OCI-LY3 (cell line): Measurements from ENCODE around the gene PRR7.

Experiments used
- H2AFZ ChIP-seq: fragments of 200-600, 300-600 bp; shearing (Covaris generic); 2 replicates; pipeline ENCODE4 v1.6.0; 2014; ENCODE audit warnings: antibody characterized with exemption, low read depth, low read length
- H3K27ac ChIP-seq: fragments of 200-600, 300-600 bp; sonication (generic); 2 replicates; pipeline ENCODE4 v1.5.1; 2014; ENCODE audit warnings: mild to moderate bottlenecking, low read length, moderate library complexity, mixed read lengths
- H3K27me3 ChIP-seq: fragments of 200-600, 300-600 bp; sonication (generic); 2 replicates; pipeline ENCODE4 v1.6.1; 2014; ENCODE audit warnings: low read depth, low read length, mixed read lengths
- H3K36me3 ChIP-seq: fragments of 200-600, 300-600 bp; sonication (generic); replicated peaks from 2 replicates; pipeline ENCODE3; 2014; ENCODE audit warnings: low read depth, low read length, mixed read lengths
- H3K4me1 ChIP-seq: fragments of 300-600, 200-600 bp; sonication (generic); 2 replicates; pipeline ENCODE4 v1.6.1; 2014; ENCODE audit warnings: low read length, mixed read lengths
- H3K4me2 ChIP-seq: fragments of 200-600, 300-600 bp; sonication (generic); 2 replicates; pipeline ENCODE4 v1.6.1; 2014; ENCODE audit warnings: low read length, mixed read lengths
- H3K4me3 ChIP-seq: fragments of 300-600, 200-600 bp; sonication (generic); 2 replicates; pipeline ENCODE4 v1.5.1; 2014; ENCODE audit warnings: antibody characterized with exemption, mild to moderate bottlenecking, low read length, moderate library complexity
- H3K79me2 ChIP-seq: fragments of 300-600, 200-600 bp; shearing (Covaris generic); 2 replicates; pipeline ENCODE4 v1.6.1; 2014; ENCODE audit warnings: mild to moderate bottlenecking, low read length, mixed read lengths
- H3K9ac ChIP-seq: fragments of 300-600, 200-600 bp; shearing (Covaris generic); 2 replicates; pipeline ENCODE4 v1.6.0; 2014; ENCODE audit warnings: mild to moderate bottlenecking, low read length, moderate library complexity
- H3K9me3 ChIP-seq: fragments of 200-600, 300-600 bp; shearing (Covaris generic); 2 replicates; pipeline ENCODE4 v1.6.1; 2014; ENCODE audit warnings: low read length, mixed read lengths; ENCODE audit not compliant: insufficient read depth
- H4K20me1 ChIP-seq: fragments of 200-600, 300-600 bp; sonication (generic); 2 replicates; pipeline ENCODE4 v1.6.1; 2016; ENCODE audit warnings: low read length, mixed read lengths; ENCODE audit not compliant: insufficient read depth
- CTCF ChIP-seq: fragments of 200-600, 300-600 bp; sonication (generic); IDR thresholded peaks from 2 replicates; pipeline ENCODE4 v1.5.1; 2014; ENCODE audit warnings: antibody characterized with exemption, low read length, low read depth
- EZH2phosphoT487 ChIP-seq: fragments of 200-600 bp; shearing (Covaris generic); IDR thresholded peaks from 2 replicates; pipeline ENCODE4 v1.6.1; 2018; ENCODE audit warnings: antibody characterized with exemption, mixed run types, low read depth

PRR7 gene

GRCh38 chr5:177425196-177425800 lies 21.3 kb upstream of the PRR7 start:
- peaks cover 21% of the 10 kb centered on the region for H4K20me1 ChIP-seq
- peaks cover 38% of the 10 kb centered on the region for H3K79me2 ChIP-seq
- H2AFZ ChIP-seq, result peak overlapping the region; percentile 71
- H3K4me3 ChIP-seq, result peak overlapping the region; percentile 84
- H3K27ac ChIP-seq, result peak overlapping the region; percentile 60
- H3K9ac ChIP-seq, result peak overlapping the region; percentile 81
- H3K4me1 ChIP-seq, result peaks cover 37% of the 10 kb centered on the region
- H3K4me2 ChIP-seq, result peak overlapping the region; percentile 99
- no peaks in the 10 kb centered on the region for H3K27me3 ChIP-seq
- no peaks in the 10 kb centered on the region for H3K9me3 ChIP-seq
- H3K36me3 ChIP-seq, result peaks cover 3% of the 10 kb centered on the region
- TF ChIP-seq CTCF (no peak), EZH2phosphoT487 (no peak)

GRCh38 chr5:177425801-177426565 lies 20.6 kb upstream of the PRR7 start:
- peaks cover 21% of the 10 kb centered on the region for H4K20me1 ChIP-seq
- H2AFZ ChIP-seq, result peak overlapping the region; percentile 71
- TF ChIP-seq EZH2phosphoT487, result no peak
- no peak for TF ChIP-seq CTCF
- peak overlapping the region; percentile 81 for H3K9ac ChIP-seq
- H3K4me2 ChIP-seq, result peak overlapping the region; percentile 99
- peaks cover 40% of the 10 kb centered on the region for H3K79me2 ChIP-seq
- no peaks in the 10 kb centered on the region for H3K27me3 ChIP-seq
- no peaks in the 10 kb centered on the region for H3K9me3 ChIP-seq
- H3K36me3 ChIP-seq, result peaks cover 5% of the 10 kb centered on the region
- peaks cover 44% of the 10 kb centered on the region for H3K4me1 ChIP-seq
- H3K27ac ChIP-seq, result peak overlapping the region; percentile 60
- peak overlapping the region; percentile 84 for H3K4me3 ChIP-seq

- peak within 1 kb of the TSS; percentile 99 for H3K4me2 ChIP-seq
- H3K79me2 ChIP-seq, result peaks cover 40% of the 10 kb centered on the region
- peak within 1 kb of the TSS; percentile 71 for H2AFZ ChIP-seq
- H3K4me3 ChIP-seq, result peak within 1 kb of the TSS; percentile 85
- H3K36me3 ChIP-seq, result peaks cover 5% of the 10 kb centered on the region
- H3K4me1 ChIP-seq, result peaks cover 51% of the 10 kb centered on the region
- TF ChIP-seq EZH2phosphoT487 (no peak), CTCF (no peak)
- H4K20me1 ChIP-seq, result peaks cover 21% of the 10 kb centered on the region
- no peaks in the 10 kb centered on the region for H3K9me3 ChIP-seq
- peak within 1 kb of the TSS; percentile 60 for H3K27ac ChIP-seq
- H3K9ac ChIP-seq, result peak within 1 kb of the TSS; percentile 81
- H3K27me3 ChIP-seq, result no peaks in the 10 kb centered on the region
Measured at GRCh38 chr5:177426566-177427210, 19.9 kb upstream of the PRR7 start, which contains the start of gene GRK6. Gene GRK6, plus strand, starts transcription at chr5:177426676. Its CDS starts 170 bp downstream, at chr5:177426846.

- Histone ChIP-seq H3K4me1 (peaks cover 55% of the 10 kb centered on the region), H3K79me2 (peaks cover 40% of the 10 kb centered on the region), H3K4me3 (peak overlapping the region; percentile 85), H3K9me3 (no peaks in the 10 kb centered on the region), H4K20me1 (peaks cover 21% of the 10 kb centered on the region), H3K4me2 (peak overlapping the region; percentile 97), H3K36me3 (peaks cover 11% of the 10 kb centered on the region), H3K9ac (peak overlapping the region; percentile 81), H3K27ac (peak overlapping the region; percentile 56), H2AFZ (no peak overlapping the region), H3K27me3 (no peaks in the 10 kb centered on the region)
- TF ChIP-seq CTCF (no peak), EZH2phosphoT487 (no peak)
Measured at GRCh38 chr5:177427211-177427822, 19.3 kb upstream of the PRR7 start.
